Fibroblast of skin of back (primary cell): ENCODE data around the gene CDH13.
A peak's percentile ranks its signal among the peaks of the same experiment; 100 is the strongest.

Experiments used
- DNase-seq: peaks from one replicate; pipeline ENCODE4 v3.0.0-alpha.2; 2013

CDH13 gene

DNA sequence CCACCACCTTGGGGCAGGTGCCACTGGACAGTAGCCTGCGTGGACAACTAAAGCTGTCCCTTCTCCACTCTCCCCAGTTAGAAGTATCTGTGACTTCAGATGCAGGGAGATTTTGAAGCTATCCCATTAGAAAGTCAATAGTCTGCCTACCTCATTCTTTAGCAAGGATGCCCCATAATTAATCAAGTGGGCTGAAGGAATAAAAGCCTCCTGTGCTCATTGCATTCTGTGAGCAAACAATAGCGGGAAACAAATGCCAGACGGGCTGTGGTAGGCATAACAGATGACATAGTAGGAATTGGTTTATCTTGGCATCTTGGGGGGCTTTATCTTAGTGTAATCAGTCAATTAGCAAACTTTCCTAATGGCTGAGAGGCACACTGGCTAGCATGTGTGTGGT is 1084.3 kb downstream of the CDH13 start:
- DNase-seq: no peak

DNA sequence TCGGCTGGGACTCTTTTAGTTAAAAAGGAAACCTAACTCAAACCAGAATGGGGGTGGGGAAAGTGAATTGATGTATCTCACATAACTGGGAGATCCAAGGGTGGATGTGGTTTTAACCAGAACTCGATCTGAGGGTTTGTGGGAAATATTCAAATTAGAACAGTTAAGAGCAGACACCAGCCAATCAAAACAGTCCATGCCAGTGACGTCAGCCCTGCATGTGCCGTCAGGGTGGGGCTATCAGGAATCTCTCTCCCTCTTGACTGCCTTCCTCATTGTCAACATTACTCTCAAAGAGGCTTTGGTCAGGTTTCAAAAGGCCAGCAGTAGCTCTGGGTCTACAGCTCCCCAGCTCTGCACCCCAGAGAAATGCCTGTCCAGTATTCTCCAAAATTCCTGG is 1086.8 kb downstream of the CDH13 start:
- peak; percentile 46 for DNase-seq

DNA sequence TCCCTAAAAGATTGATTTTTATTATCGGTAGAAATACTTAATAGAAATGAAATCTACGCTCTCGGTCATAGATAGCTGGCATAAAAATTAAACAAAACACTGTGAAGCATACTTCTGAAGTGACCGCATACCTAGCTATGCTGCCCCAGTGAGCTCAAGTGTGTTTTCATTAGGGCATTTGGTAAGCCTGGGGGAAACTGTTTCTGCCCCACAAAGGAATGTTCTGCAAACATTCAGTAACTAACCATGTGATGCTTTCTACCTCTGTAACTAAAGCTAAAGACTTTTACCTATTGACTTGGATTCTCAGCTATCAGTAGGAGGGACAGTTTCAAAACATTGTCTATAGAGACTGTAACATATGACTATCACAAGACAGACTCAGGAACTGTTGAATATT is 1087.5 kb downstream of the CDH13 start:
- DNase-seq: peak; percentile 62

DNA sequence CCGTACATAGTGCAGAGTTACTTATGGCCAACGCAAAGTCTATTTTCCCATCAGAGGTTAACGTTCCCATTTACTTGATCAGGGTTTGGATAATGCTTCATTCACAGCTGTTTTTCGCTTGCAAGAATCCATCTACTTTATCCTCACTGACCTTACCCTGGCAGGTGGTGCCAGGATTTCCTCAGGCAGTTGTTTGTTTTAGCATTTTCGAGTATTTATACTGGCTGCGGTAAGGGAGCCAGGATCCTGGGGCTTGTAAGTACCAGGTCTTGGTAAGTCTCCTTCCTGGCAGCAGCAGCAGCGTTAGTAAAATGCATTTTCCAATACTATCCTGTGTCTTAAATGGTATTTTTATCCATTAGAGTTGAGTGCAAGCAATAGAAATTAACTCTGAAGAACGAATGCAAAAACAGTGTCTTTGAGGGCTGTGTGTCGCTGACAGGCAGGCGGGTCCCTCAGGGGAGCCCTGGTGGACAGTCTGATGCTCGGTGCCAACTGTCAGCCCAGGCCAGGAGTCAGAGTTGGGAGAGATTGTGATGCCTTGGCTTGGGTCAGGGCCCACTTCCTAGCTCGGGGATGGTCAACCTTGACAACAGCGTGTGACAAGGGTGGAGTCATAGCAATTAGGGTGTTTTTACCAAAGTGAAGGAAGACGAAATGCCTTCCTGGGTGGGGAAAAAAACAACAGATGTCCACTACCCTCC is 1088.6 kb downstream of the CDH13 start:
- no peak for DNase-seq

DNA sequence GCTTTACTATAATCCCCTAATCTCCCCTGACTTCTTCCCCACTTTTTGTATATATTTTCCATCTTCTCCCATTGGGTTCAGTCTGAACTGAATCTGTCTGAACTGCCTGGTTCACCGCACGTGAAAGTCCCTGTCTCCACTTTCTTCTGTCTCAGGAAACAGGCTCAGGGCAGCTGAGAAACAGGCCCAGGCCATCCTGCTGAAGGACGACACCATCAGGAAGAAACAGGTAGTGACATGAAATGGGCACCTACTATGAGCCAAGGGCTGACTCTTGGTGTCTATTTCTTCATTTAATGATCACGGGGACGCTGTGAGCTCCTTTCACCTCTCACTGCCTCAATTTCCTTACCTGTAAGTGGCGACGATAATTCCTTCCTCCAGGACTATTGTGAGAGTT is 1090.5 kb downstream of the CDH13 start:
- no peak for DNase-seq

DNA sequence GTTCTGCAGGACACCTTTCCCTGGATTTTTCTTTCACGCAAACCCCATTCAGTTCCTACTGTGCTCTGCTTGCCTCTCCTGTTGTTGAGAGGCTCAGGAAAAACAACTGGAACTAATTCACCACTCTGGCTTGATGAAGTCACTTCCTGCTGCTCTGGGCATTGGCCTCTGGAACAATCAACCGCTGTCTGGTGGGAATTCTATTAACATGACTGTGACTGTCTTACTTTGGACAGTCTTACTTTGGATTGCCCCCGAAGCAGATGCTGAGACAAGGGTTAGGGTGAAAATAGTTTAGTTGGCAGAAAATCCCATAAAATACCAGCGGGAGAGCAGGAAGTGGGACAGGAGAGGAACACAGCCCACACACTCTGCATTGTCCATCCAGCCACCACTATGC is 1091.0 kb downstream of the CDH13 start:
- DNase-seq: peak; percentile 91

DNA sequence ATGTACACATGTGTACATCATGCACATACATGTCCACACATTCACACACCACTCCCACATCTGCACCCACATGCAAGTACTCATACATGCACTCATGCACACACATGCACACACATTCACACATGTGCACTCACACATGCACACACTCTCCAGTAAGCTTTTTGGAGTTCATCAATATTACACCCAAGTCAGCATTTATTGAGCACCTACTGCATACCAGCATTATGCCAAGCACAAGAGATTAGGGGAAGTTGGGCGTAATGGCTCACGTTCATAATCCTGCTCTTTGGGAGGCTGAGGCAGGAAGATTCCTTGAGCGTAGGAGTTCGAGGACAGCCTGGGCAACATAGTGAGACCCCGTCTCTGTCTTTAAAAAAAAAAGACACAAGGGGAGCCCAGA is 1093.4 kb downstream of the CDH13 start:
- DNase-seq: no peak

DNA sequence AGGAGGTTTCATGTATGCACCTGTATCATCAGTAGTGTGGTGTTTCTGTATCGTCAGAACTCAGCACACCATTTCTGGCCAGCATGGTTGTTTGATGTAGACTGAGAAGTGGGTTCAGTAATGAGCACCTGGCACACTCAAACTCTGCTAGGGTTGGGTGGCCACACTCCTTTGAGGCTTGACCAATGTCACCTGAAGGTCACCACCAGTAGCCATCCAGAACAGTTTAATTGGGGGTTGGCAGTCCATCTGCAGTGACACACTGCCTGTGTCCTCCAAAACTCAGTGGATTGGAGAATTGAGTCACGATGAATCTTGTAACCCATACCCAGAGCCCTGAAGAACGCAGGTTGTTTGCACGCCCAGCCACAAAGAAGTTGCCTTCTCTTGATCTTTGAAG is 1094.2 kb downstream of the CDH13 start:
- DNase-seq: no peak

DNA sequence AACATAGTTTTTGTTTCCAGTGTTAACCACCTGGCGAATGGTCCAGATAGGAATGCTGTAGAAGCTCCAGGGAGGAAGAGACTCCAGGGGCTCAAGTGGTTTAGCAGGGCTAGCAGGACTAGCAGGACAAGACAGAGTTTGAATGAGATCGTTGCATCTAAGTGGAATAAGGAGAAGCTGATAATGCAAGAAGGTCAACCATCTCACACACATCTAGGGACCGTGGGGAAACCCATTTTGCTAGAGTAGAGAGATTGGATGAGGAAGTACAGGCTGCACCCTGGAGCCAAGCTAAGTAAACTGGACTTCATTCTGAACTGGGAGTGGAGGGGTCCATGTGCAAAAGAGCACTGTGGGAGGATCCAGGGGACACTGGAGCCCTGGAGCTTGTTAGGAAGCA is 1094.9 kb downstream of the CDH13 start:
- DNase-seq: no peak

DNA sequence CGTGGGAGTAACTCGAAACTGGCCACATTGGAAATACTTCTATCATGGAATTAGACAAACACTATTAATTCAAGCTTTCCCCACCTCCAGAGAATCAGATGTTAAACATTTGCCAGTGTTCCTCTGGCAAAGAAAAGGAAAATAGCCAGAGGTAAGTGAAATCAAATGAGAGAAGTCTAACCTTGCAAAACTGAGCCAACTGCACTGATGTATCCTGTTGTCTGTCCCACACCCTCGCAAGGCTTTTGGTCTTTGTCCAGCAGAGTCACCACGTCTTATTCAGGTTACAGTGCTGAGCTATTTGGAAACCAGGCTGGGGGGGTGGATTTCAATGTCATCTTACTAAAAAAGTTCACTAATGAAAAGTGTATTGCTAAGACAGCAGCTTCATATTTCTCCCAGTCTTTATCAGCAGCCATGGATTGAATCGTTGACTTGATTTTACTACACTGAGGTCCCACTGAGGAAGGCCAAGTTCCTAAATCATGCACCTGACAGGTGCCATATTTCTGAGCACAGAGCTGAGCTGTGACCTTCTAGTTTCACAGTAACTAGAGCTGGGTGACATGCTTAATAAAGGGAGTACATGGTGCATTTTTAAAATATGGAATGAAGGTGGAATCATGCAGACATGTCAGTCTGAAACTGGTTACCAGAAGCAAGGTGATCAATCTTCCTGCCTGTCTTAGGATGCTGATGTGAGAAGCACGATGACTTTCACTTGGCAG is 1095.9 kb downstream of the CDH13 start:
- no peak for DNase-seq

DNA sequence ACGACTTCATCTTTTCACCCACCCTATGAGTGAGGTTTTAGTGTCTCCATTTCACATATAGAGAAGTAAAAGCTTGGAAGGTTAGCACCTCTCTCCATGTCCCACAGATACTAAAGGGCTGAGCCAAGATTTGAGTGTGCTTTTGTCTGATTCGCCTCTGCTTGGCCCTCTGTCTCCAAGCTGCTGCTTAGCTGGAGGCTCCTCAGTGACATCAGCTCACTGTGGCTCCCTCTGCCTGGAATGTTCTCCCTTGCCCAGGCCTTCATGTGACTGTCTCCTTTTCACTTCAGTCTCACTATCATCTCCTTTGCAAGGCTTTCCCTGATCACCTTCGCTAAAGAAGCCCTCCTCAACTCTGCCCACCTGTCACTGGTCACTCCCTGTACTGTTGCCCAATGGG is 1096.5 kb downstream of the CDH13 start:
- DNase-seq: peak; percentile 17

DNA sequence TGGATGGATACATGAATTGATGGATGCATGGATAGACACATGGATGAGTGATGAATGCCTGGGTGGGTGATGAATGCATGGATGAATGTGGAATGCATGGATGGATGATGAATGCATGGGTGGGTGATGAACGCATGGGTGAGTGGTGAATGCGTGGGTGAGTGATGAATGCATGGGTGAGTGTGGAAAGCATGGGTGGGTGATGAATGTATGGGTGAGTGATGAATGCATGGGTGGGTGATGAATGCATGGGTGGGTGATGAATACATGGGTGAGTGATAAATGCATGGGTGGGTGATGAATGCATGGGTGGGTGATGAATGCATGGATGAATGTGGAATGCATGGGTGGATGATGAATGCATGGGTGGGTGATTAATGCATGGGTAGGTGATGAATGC is 1097.1 kb downstream of the CDH13 start:
- DNase-seq: peak; percentile 4

DNA sequence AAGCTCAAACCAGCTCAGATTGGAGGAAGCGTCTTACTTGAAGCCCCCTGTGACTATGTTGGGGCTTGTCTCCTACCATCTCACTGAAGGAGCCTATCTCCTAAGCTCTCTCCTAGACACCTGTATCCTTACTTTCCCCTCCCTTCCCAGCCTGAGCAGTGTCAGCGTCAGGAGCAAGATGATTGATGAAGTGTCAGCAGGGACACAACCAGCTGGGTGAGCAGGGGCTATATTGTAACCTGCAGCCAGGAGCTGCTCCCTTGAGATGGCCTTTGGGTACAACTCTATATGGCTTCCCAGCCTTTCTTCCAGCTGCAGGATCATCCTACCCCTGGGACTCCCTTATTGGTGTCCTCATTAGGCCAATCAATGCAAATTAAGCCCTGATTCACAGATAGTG is 1097.8 kb downstream of the CDH13 start:
- DNase-seq: no peak

DNA sequence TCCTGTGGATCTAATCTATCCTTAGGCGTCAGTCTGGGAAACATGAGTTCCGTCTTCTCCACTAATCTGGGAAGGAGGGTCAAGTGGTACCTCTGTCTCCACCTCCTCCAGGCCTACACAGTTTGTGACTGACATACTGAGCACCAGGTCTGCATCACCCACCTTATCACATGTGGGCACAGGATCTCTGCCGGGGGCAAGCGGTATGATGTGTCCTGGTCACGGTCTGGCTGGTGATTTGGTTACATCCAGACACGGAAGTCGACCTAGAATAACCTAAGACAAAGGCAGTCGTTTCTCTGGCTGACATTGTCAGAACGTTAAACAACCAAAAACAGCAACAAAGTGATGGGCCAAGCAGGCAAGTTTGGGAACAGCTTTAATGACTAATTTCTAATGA is 1098.5 kb downstream of the CDH13 start:
- DNase-seq: no peak

DNA sequence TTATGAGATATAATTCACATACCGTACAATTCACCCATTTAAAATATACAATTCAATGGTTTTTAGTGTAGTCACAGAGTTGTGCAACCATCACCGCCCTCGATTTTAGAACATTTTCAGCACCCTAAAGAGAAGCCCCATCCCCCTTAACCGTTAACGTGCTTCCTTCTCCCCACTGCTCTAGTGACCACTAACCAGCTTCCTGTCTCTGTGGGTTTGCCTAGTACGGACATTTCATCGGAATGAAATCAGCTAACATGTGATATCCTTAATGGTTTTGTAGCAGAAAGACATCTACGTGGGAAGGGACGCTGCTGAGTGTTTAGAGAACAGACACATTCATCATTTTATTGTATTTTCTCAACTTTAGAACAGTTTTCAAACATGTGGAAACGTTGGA is 1100.2 kb downstream of the CDH13 start:
- DNase-seq: peak; percentile 64

DNA sequence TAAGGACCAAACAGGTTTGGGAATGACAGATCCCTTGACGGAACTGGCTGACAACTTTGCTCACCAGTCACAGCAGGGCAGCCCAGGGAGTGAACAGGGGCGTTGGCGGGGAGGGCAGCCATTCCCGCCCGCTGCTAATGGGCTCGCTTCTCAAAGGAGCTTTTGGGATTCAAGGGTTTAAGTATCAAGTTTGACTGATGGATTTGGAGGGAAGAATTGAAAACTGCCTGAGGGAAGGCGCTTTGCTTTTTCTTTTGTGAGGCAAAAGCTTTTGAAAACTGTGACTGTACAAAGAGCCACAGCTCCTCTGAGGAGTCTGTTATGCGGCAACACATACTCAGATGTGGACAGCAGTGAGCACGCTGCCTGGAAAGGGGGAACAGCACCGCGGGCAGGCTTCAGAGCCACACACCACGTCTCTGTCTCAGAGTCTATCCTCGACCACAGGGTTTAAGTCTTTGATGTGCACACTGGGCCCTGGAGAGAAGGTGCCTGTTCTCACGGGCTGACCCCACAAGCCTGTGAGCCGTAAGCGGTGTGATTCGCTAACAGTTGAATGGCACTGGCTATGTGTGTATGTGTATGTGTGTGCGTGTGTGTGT is 1101.1 kb downstream of the CDH13 start:
- DNase-seq: no peak

DNA sequence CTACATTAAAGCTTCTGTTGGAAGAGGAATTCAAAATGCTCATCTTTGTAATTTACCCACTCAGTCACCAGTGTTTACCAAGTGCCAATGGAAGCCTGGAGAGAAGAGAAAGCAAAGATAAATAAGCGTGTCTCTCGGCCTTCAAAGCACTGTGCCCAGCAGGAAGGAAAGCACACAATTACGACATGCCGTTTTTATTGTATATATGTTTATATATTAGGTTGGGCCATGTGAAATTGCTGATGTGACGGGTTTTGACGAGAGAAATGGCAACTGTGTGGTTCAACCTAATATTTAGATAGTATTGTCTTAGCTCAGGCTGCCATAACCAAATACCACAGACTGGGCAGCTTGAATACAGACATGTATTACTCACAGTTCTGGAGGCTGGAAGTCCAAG is 1101.7 kb downstream of the CDH13 start:
- DNase-seq: peak; percentile 24

DNA sequence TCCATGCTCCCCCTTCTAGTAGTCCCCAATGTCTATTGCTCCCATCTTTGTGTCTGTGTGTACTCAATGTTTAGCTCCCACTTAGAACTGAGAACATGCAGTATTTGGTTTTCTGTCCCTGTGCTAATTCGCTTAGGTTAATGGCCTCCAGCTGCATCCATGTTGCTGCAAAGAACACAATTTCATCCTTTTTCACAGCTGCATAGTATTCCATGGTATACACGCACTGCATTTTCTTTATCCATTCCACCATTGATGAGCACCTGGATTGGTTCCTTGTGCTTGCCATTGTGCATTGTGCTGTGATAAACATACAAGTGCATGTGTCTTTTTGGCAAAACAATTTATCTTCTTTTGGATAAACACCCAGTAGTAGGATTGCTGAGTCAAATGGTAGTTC is 1104.0 kb downstream of the CDH13 start:
- DNase-seq: no peak

DNA sequence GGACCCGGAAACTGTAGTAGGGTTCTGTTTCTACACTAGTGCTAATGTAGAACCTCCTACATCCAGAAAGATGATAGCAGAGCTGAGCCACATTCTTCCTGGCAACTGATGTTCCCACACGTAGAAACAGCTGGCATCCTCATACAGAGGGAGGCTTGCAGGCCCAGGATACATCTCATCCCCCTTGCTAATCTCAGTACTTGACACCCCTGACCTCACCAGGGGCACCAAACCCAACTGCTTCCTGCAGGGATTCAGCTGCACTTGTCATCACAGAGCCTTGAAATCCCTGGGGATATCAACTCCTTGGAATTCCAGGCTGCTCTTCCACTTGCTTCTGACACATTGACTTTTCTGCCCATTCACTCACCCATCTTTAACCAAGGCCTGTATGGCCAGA is 1105.8 kb downstream of the CDH13 start:
- DNase-seq: peak; percentile 13

DNA sequence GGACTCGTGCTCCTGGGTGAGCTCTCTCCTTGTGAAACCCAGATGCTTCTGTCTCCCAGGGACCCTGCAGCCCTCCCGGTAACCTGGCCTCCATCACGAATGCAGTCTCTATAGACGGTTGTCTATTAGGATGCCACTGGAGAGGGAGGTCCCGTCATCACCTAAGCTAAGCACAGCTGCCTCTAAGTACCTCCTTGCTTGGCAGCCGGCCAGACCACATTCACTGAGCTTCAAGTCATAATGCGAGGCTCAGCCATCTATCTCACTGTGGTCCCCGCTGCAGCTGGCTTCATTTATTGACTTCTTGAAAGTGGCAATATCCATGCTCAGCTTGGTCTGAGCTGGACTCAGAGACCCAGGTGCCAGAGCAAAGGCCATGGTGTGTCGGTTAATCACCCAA is 1106.5 kb downstream of the CDH13 start:
- DNase-seq: peak; percentile 16

DNA sequence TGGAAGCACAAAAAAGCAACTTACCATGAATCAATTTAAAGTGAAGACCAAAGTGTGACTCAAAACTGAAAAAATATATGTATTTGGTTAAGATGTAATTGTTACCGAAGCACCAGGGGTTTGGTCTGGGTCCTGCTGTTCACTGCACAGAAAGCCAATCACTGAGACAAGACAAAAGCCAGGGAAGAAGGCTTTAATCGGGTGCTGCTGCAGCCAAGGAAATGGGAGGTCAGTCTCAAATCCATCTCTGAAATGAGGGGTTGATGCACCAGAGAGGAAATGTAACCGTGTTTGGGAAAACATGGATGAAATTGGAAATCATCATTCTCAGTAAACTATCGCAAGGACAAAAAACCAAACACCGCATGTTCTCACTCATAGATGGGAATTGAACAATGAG is 1107.4 kb downstream of the CDH13 start:
- no peak for DNase-seq

DNA sequence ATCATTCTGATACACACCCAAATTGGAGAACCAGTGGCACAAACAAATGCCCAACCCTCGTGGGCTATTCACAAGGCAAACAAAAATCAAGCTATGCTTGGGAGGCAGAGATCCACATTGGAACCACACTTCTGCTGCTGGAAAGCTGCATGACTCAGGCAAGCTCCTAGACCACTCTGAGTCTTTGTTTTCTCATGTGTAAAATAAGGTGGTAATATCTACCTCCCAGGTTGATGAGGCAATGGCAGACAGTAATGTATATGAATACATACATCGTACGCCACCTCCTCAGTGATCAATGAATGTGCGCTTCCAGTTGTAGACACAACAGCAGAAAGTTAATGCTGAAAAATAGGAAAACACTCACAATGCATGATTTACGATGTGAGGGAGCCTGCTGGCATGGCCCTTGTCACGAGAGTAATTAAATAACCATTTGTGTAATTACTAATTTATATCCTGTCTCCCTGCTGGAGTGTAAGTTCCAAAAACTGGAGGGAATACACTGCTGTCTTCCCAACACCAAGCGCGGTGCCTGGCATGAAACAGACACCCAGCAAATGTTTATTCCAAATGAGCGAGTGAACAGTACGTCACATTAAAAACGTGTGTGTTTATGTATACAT is 1111.1 kb downstream of the CDH13 start:
- no peak for DNase-seq

DNA sequence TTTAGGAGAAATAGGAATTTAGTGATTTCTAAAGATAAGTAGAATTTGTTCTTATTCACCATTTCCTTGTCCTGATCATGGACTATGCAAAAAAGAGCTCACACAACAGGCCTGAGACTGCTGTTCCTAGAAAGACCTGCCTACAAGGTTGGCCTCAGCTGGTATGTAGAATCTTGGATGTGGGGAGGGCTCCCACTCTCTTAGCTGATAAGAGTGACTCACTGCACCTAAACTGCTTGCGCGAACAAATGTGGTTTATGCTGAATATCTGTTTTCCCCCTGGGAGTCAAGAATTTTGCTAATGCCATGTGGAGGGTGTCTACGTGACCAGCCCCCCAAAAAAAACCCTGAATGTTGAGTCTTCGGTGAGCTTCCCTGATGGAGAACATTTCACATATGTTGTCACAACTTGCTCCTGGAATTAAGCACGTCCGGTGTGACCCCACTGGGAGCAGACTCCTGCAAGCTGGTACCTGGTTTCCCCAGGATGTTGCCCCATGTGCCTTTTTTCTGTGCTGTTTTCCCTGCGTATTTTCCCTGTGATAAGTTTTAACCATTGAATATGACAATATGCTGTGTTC is 1112.2 kb downstream of the CDH13 start:
- DNase-seq: peak; percentile 5
